Adrenal gland (tissue), 12 donors: ENCODE results near the gene SYT13. TPM values are rescaled to one million over a fixed set of nuclear protein-coding genes. Genes with fewer than 3 reads are reported as not detected.

Experiments used
- DNase-seq, 7 donors: peaks; one replicate each; pipeline ENCODE4 v3.0.0-alpha.2; 2019 to 2020
- H3K27ac ChIP-seq, 5 donors: fragments of 200-600 bp; sonication (generic) in 4 of 5; 1 replicate in 3 of 5; 2 replicates in 2 of 5; pipeline versions ENCODE4 v1.5.1 to v1.8.0; 2016 to 2020; ENCODE audit warnings: mild to moderate bottlenecking in 1 of 5
- H3K27me3 ChIP-seq: fragments of 200-600 bp; 2 replicates; pipeline ENCODE4 v1.8.0; 2021
- H3K36me3 ChIP-seq, 2 donors: fragments of 200-600 bp; replicated peaks in 1 of 2; 1 replicate in 1 of 2; 2 replicates in 1 of 2; pipeline versions ENCODE4 v1.5.1 to v1.8.0; 2018 to 2022
- H3K4me1 ChIP-seq, 2 donors: fragments of 200-600 bp; replicated peaks in 1 of 2; 1 replicate in 1 of 2; 2 replicates in 1 of 2; pipeline versions ENCODE4 v1.5.1 to v1.8.0; 2018 to 2021
- H3K4me3 ChIP-seq, 4 donors: fragments of 200-600 bp; sonication (generic) in 3 of 4; one replicate each; pipeline ENCODE4 v1.5.1; 2016 to 2018
- H3K9me3 ChIP-seq, 3 donors: fragments of 200-600 bp; sonication (generic) in 1 of 3; replicated peaks in 1 of 3; 1 replicate in 2 of 3; 2 replicates in 1 of 3; pipeline versions ENCODE4 v1.5.1 to v1.8.0; 2016 to 2021
- CTCF ChIP-seq, 6 experiments: fragments of 450-650 bp in 4 of 6; fragments of 200-600 bp in 2 of 6; sonication (generic) in 1 of 6; IDR thresholded peaks; 1 replicate in 5 of 6; 2 replicates in 1 of 6; pipeline versions ENCODE4 v1.5.1 to v1.8.0; 2016 to 2021; ENCODE audit warnings: antibody characterized with exemption in 6 of 6, mild to moderate bottlenecking in 2 of 6, moderate library complexity in 1 of 6
- POLR2A ChIP-seq, 2 donors: fragments of 450-650 bp; IDR thresholded peaks; one replicate each; pipeline ENCODE4 v1.6.1; 2017; ENCODE audit warnings: antibody characterized with exemption in 2 of 2, mild to moderate bottlenecking in 2 of 2, moderate library complexity in 1 of 2
- WGBS, 4 donors: extraction: QIAGEN DNeasy Blood & Tissue Kit in 2 of 4; methylation state at CpG; one replicate each; pipeline versions ENCODE4 v1.1.5 to v1.1.7; 2013 to 2017; 5-methylcytosine and 5-hydroxymethylcytosine counted together
- intact Hi-C, 2 donors: fragments of 100-400 bp; cut with DNase I; formaldehyde crosslinking; loops; one replicate each; pipeline versions ENCODE4 v1.14.1 to v1.15.0; 2022 to 2023
- polyA plus RNA-seq, 3 donors: library from polyadenylated mRNA; stranded (reverse); fragments of 200-250 nt in 2 of 3; fragments of 350-450 nt in 1 of 3; fragmentation: Illumina TruSeq in 1 of 3; extraction: RNeasy Lipid Tissue Mini Kit (QIAGEN cat#74804) in 1 of 3; gene quantifications; one replicate each; pipeline ENCODE4 v1.2.3, GENCODE V29; 2013 to 2014
- total RNA-seq, 9 donors: library from RNA; depleted of rRNA in 4 of 9; stranded (reverse); fragments of >200 nt in 4 of 9; fragments of 120-200 nt in 1 of 9; fragmentation: NEBNext Ultra II Directional in 1 of 9; extraction: Animal tissue kit (Norgen Biotek cat#: 25700) in 1 of 9; gene quantifications; one replicate each; pipeline versions ENCODE4 v1.1.0 to v1.2.4, GENCODE V29; 2013 to 2023
- donor health status: healthy with polysubstance abuse.
- donor health status: Bipolar disorder and iron deficiency.
- donor health status: DM: yes; HTN: yes; CAD: no.
- donor health status: DM: no; HTN: no; CAD: no.
- donor health status: DM: no; HTN: no; CAD: no.
- donor health status: DM: yes; HTN: yes; CAD: no.

SYT13 gene
- total and polyA plus RNA-seq, 12 donors = 0.50 to 6.6 (median 2.7) TPM; not detected in 4

GRCh38 chr11:45208135-45208534 lies 78.0 kb downstream of the SYT13 start:
- DNase-seq = no peak
- Histone ChIP-seq H3K4me1 (peaks cover 0 to 11% of the 10 kb centered on the region in 2 donors), H3K4me3 (no peak overlapping the region), H3K36me3 (peaks cover 0 to 8% of the 10 kb centered on the region in 2 donors), H3K27me3 (no peaks in the 10 kb centered on the region), H3K9me3 (no peaks in the 10 kb centered on the region), H3K27ac (peak overlapping the region in 1 of 5 donors; percentile 80)
- TF ChIP-seq POLR2A (IDR thresholded peaks at IDR 0.05) (no peak), CTCF (IDR thresholded peaks at IDR 0.05) (no peak)
- intact Hi-C loops = no loop called here
- 86 to 91% (median 89%) methylated on average over 8 of the region's 8 CpGs for WGBS, 4 donors

GRCh38 chr11:45205978-45206377 lies 80.2 kb downstream of the SYT13 start:
- DNase-seq = no peak
- H3K4me3 ChIP-seq = no peak overlapping the region
- WGBS, 4 donors = 67 to 92% (median 84%) methylated on average over 2 to 7 of the region's 7 CpGs
- intact Hi-C loops = no loop called here
- no peak overlapping the region for H3K27ac ChIP-seq
- H3K4me1 ChIP-seq = peaks cover 0 to 10% of the 10 kb centered on the region in 2 donors
- no peaks in the 10 kb centered on the region for H3K9me3 ChIP-seq
- H3K27me3 ChIP-seq = no peaks in the 10 kb centered on the region
- no peak for TF ChIP-seq POLR2A (IDR thresholded peaks at IDR 0.05)
- no peak for TF ChIP-seq CTCF (IDR thresholded peaks at IDR 0.05)
- no peaks in the 10 kb centered on the region for H3K36me3 ChIP-seq

- DNase-seq = no peak
- Histone ChIP-seq H3K27ac (no peak overlapping the region), H3K9me3 (no peaks in the 10 kb centered on the region), H3K27me3 (no peaks in the 10 kb centered on the region), H3K4me1 (no peaks in the 10 kb centered on the region), H3K36me3 (no peaks in the 10 kb centered on the region), H3K4me3 (no peak overlapping the region)
- intact Hi-C loops = no loop called here
- WGBS, 4 donors = 70 to 85% (median 79%) methylated on average over 2 to 8 of the region's 8 CpGs
- no peak for TF ChIP-seq POLR2A (IDR thresholded peaks at IDR 0.05)
These were observed 81.4 kb downstream of the SYT13 start for GRCh38 chr11:45204761-45205160.

GRCh38 chr11:45193695-45194094 lies 92.4 kb downstream of the SYT13 start:
- Histone ChIP-seq H3K36me3 (no peaks in the 10 kb centered on the region), H3K27ac (no peak overlapping the region), H3K4me1 (no peaks in the 10 kb centered on the region), H3K27me3 (no peaks in the 10 kb centered on the region), H3K4me3 (no peak overlapping the region), H3K9me3 (no peaks in the 10 kb centered on the region)
- TF ChIP-seq CTCF (IDR thresholded peaks at IDR 0.05) (no peak), POLR2A (IDR thresholded peaks at IDR 0.05) (no peak)
- 86 to 93% (median 88%) methylated on average over 6 of the region's 6 CpGs for WGBS, 4 donors
- intact Hi-C loops = no loop called here
- no peak for DNase-seq

Other genes starting within 250 kb of the SYT13 start
- gene PRDM11, start 139.7 kb downstream of the SYT13 start, total RNA-seq = 10 to 100 TPM in 8 of 9 donors, 1 to 10 TPM in 1; 7.5 to 16.9 (median 13.3) TPM
- gene PRDM11, start 139.7 kb downstream of the SYT13 start, polyA plus RNA-seq = 1 to 10 TPM; 3.3 to 6.4 (median 3.9) TPM